ENCODE results near the gene KLF9. TPM values are rescaled to one million over a fixed set of nuclear protein-coding genes. Genes with fewer than 3 reads are reported as not detected.

KLF9 gene
- total RNA-seq, 2 experiments from 2014 or later: 1.9 to 2.3 TPM

DNA sequence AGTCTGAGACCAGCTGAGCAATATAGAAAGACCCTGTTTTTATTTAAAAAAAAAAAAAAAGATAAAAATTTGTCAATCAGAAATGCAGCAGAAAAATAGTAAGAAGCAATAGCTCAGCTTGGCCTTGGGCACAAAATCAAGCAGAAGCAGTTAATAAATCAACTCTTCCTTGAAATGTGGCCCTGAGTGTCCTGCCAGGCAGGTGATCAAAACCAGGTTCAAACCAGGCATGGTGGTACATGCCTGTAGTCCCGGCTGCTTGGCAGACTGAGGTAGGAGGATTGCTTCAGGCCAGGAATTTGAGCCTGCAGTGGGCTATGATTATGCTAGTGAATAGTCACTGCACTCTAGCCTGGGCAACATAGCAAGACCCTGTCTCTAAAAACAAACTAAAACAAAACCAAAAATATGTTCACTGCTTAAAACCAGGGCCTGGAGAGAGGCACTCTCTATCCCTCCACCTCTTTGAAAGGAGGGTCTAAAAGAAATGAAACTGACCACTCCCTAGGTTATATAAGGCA lies 27.9 kb upstream of the KLF9 start:
- no peaks in the 10 kb centered on the region for H3K79me2 ChIP-seq (ENCODE audit: insufficient read depth, low read depth, low read length)
- no peak overlapping the region for H3K27ac ChIP-seq (ENCODE audit: low read depth, low read length, poor library complexity, severe bottlenecking)
- POLR2A ChIA-PET: no interaction called here
- H3K36me3 ChIP-seq (ENCODE audit: insufficient read depth, low read length): no peaks in the 10 kb centered on the region
- no peak overlapping the region for H3K4me2 ChIP-seq (ENCODE audit: low read length)
- H3K9me3 ChIP-seq (ENCODE audit: low read length): no peaks in the 10 kb centered on the region
- no peaks in the 10 kb centered on the region for H3K9me2 ChIP-seq (ENCODE audit: insufficient read depth, low read length)
- no peak for DNase-seq (ENCODE audit: low spot score)
- CTCF ChIA-PET (ENCODE audit: unreplicated experiment): no interaction called here
- BruUV-seq (replicated peaks): no TSS peak
- no peak overlapping the region for H3K4me3 ChIP-seq (ENCODE audit: low read depth, low read length, poor library complexity, severe bottlenecking)
- no peaks in the 10 kb centered on the region for H4K20me1 ChIP-seq (ENCODE audit: insufficient read depth, low read length)
- H2AFZ ChIP-seq (ENCODE audit: low read length): no peak overlapping the region
- no peaks in the 10 kb centered on the region for H3K4me1 ChIP-seq (ENCODE audit: insufficient read depth, low read length, poor library complexity, severe bottlenecking)
- intact Hi-C loops (cut with micrococcal nuclease; ENCODE audit: unreplicated experiment): no loop called here
- TF ChIP-seq, protein P1, sequence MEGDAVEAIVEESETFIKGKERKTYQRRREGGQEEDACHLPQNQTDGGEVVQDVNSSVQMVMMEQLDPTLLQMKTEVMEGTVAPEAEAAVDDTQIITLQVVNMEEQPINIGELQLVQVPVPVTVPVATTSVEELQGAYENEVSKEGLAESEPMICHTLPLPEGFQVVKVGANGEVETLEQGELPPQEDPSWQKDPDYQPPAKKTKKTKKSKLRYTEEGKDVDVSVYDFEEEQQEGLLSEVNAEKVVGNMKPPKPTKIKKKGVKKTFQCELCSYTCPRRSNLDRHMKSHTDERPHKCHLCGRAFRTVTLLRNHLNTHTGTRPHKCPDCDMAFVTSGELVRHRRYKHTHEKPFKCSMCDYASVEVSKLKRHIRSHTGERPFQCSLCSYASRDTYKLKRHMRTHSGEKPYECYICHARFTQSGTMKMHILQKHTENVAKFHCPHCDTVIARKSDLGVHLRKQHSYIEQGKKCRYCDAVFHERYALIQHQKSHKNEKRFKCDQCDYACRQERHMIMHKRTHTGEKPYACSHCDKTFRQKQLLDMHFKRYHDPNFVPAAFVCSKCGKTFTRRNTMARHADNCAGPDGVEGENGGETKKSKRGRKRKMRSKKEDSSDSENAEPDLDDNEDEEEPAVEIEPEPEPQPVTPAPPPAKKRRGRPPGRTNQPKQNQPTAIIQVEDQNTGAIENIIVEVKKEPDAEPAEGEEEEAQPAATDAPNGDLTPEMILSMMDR (conservative IDR thresholded peaks at IDR 0.05; ENCODE audit: low read length): no peak
- no peak for TF ChIP-seq EZH2phosphoT487 (IDR thresholded peaks at IDR 0.05; ENCODE audit: borderline replicate concordance, low read depth, low read length)

DNA sequence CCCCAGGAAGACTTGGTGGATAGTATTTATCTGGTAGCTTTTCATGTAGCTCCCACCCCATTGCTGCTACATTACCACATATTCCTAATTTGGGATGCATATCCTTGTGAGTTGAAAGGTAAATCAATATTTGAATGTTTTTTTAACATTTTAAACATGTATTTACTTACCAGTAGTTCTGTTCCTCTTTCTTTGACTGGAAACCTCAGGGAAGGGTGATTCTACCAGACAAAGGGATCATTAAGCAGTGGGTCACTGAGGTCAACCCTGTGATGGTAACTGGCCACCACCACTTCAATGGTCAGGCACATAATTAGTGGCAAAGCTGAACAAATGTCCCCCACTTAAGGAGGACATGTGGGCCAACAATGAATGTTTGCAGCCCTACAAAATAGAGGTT lies 27.2 kb upstream of the KLF9 start:
- TF ChIP-seq EZH2phosphoT487 (IDR thresholded peaks at IDR 0.05; ENCODE audit: borderline replicate concordance, low read depth, low read length): no peak
- TF ChIP-seq, protein P1 (conservative IDR thresholded peaks at IDR 0.05; ENCODE audit: low read length): no peak
- no peaks in the 10 kb centered on the region for H3K9me3 ChIP-seq (ENCODE audit: low read length)
- no peaks in the 10 kb centered on the region for H4K20me1 ChIP-seq (ENCODE audit: insufficient read depth, low read length)
- ChIA-PET CTCF (ENCODE audit: unreplicated experiment) (no interaction called here), POLR2A (no interaction called here)
- H3K36me3 ChIP-seq (ENCODE audit: insufficient read depth, low read length): no peaks in the 10 kb centered on the region
- H3K79me2 ChIP-seq (ENCODE audit: insufficient read depth, low read depth, low read length): no peaks in the 10 kb centered on the region
- intact Hi-C loops (cut with micrococcal nuclease; ENCODE audit: unreplicated experiment): no loop called here
- BruUV-seq (replicated peaks): no TSS peak
- no peak overlapping the region for H2AFZ ChIP-seq (ENCODE audit: low read length)
- no peaks in the 10 kb centered on the region for H3K4me1 ChIP-seq (ENCODE audit: insufficient read depth, low read length, poor library complexity, severe bottlenecking)
- H3K4me3 ChIP-seq (ENCODE audit: low read depth, low read length, poor library complexity, severe bottlenecking): no peak overlapping the region
- no peak for DNase-seq (ENCODE audit: low spot score)
- no peaks in the 10 kb centered on the region for H3K9me2 ChIP-seq (ENCODE audit: insufficient read depth, low read length)
- no peak overlapping the region for H3K4me2 ChIP-seq (ENCODE audit: low read length)
- H3K27ac ChIP-seq (ENCODE audit: low read depth, low read length, poor library complexity, severe bottlenecking): no peak overlapping the region

DNA sequence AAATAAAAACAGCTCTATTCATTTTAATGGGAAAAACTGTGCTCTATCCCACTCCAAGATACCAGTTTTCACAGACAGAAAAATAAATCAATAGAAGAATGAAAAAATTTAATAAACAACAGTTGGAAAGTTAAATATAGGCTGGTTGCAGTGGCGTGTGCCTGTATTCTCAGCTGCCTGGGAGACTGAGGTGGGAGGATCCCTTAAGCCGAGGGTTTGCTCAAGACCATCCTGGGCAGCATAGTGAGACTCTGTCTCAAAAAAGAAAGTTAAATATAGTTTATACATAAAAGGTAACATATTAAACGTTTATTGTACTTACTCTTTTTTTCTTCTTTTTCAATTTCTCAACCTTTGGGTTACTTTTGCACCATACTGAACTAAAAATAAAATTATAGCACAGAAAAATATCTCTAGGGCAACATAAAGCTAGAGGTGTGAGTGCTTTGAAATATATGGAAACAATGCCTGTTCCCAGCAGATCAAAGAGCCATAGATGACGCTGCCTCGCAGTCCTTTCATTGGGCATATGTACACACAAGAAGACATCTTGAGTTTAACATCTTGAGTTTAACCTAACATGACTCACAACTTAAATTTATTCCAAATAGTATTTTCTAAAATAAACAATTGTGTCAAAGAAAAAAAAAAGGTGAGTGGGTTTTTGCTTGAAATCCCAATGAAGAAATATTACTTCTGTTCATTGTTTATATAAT lies 25.7 kb upstream of the KLF9 start:
- no TSS peak for BruUV-seq (replicated peaks)
- no peak overlapping the region for H3K4me2 ChIP-seq (ENCODE audit: low read length)
- no peak overlapping the region for H2AFZ ChIP-seq (ENCODE audit: low read length)
- TF ChIP-seq EZH2phosphoT487 (IDR thresholded peaks at IDR 0.05; ENCODE audit: borderline replicate concordance, low read depth, low read length): no peak
- TF ChIP-seq, protein P1 (conservative IDR thresholded peaks at IDR 0.05; ENCODE audit: low read length): no peak
- no peaks in the 10 kb centered on the region for H4K20me1 ChIP-seq (ENCODE audit: insufficient read depth, low read length)
- no peaks in the 10 kb centered on the region for H3K9me3 ChIP-seq (ENCODE audit: low read length)
- ChIA-PET POLR2A (no interaction called here), CTCF (ENCODE audit: unreplicated experiment) (no interaction called here)
- H3K27ac ChIP-seq (ENCODE audit: low read depth, low read length, poor library complexity, severe bottlenecking): no peak overlapping the region
- H3K4me1 ChIP-seq (ENCODE audit: insufficient read depth, low read length, poor library complexity, severe bottlenecking): no peaks in the 10 kb centered on the region
- H3K9me2 ChIP-seq (ENCODE audit: insufficient read depth, low read length): no peaks in the 10 kb centered on the region
- H3K36me3 ChIP-seq (ENCODE audit: insufficient read depth, low read length): no peaks in the 10 kb centered on the region
- no peaks in the 10 kb centered on the region for H3K79me2 ChIP-seq (ENCODE audit: insufficient read depth, low read depth, low read length)
- intact Hi-C loops (cut with micrococcal nuclease; ENCODE audit: unreplicated experiment): no loop called here
- no peak for DNase-seq (ENCODE audit: low spot score)
- H3K4me3 ChIP-seq (ENCODE audit: low read depth, low read length, poor library complexity, severe bottlenecking): no peak overlapping the region

Measured in OCI-LY7 (cell line).